NCI-H2196 (cell line): Measurements from ENCODE around the gene YAF2.
"Not testable (repeated sequence)": the region's sequence is repeated elsewhere in the genome, so short reads cannot be mapped to it uniquely, and the experiment has no call there.

Experiments
- DNase-seq: peaks from one replicate; lab custom pipeline; 2025; ENCODE audit not compliant: unreplicated experiment; lab: John Stamatoyannopoulos, UW

The YAF2 gene

DNA sequence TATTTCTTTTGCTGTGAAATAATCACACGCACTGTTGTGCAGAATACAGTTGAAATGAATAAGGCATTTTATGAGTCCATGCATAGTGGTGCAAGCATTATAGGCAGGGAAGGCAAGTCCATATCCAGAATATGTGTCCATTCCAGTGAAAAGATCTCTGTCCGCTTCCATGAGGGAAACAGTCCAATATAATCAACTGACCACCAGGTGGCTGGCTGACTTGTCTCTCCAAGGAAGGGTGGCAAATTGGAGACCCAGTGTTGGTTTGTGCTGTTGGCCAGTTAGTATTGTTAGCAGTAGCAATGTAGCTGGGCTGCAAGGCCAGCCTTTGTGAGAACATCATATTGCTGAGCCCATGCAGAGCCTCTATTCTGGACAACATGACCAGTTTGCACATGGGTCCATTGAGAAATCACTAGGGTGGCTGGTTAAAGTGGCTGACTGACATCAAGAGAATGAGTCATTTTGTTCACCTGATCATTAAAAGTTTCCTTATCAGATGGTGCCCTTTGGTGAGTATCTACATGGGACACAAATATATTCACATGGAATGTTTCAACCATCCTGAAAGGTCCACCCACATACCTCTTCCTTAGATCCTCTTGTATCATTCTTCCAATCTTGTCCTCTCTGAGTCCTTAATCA lies 17.3 kb upstream of the YAF2 start:
- DNase-seq = no peak

DNA sequence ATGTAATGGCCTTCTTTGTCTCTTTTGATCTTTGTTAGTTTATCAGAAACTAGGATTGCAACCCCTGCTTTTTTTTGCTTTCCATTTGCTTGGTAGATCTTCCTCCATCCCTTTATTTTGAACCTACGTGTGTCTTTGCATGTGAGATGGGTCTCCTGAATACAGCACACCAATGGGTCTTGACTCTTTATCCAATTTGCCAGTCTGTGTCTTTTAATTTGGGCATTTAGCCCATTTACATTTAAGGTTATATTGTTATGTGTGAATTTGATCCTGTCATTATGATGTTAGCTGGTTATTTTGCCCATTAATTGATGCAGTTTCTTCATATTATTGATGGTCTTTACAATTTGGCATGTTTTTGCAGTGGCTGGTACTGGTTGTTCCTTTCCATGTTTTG lies 14.6 kb upstream of the YAF2 start:
- DNase-seq = not testable (repeated sequence)

DNA sequence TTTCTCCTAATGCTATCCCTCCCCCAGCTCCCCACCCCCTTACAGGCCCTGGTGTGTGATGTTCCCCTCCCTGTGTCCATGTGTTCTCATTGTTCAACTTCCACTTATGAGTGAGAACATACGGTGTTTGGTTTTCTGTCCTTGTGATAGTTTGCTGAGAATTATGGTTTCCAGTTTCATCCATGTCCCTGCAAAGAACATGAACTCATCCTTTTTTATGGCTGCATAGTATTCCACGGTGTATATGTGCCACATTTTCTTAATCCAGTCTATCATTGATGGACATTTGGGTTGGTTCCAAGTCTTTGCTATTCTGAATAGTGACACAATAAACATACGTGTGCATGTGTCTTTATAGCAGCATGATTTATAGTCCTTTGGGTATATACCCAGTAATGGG lies 11.0 kb upstream of the YAF2 start:
- not testable (repeated sequence) for DNase-seq

DNA sequence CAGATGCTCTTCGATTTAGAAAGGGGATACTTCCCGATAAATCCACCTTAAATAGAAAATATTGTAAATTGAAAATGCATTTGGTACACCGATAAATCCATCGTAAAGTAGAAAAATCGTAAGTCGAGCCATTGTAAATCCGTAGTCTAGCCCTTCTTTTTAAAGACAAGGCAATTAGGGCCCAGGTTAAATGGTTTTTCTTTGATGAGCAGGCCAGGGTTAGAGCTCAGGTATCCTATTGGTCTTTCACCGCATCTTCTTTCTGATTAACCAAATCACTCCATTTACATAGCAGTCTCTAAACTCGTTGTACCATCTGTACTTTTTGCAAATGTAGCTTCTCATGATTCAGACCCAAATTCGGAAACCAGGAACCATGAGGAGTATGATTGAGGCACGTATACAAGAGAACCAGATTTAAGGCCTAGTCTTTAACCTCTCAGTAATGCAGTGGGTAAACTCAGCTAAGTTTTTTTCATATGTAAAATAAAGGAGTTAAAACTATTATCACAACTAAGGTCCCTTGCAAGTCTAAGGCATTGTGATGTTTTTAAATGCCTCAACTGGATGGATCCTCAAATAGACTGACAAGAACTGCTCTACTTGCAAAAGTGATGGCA lies 2.2 kb upstream of the YAF2 start:
- DNase-seq = no peak

DNA sequence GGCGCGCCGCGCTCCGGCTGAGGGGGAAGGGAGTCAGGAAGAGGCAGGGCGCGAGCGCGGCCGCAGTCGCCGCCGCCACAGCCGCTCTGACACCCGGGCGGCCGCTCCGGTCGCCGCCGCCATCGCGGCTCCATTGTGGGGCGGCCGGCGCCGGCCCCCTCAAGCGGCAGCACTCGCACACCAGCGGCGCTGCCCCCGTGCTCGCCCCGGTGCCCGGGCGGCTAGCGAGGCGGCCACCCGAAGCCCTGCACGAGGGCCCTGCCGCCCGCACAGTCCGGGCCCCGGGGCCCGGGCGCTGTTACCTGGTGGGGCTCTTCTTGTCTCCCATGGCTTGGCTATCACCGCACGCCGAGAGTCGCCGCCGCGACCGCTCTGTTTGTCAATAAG lies 202 bp downstream of the YAF2 start:
- no peak for DNase-seq

DNA sequence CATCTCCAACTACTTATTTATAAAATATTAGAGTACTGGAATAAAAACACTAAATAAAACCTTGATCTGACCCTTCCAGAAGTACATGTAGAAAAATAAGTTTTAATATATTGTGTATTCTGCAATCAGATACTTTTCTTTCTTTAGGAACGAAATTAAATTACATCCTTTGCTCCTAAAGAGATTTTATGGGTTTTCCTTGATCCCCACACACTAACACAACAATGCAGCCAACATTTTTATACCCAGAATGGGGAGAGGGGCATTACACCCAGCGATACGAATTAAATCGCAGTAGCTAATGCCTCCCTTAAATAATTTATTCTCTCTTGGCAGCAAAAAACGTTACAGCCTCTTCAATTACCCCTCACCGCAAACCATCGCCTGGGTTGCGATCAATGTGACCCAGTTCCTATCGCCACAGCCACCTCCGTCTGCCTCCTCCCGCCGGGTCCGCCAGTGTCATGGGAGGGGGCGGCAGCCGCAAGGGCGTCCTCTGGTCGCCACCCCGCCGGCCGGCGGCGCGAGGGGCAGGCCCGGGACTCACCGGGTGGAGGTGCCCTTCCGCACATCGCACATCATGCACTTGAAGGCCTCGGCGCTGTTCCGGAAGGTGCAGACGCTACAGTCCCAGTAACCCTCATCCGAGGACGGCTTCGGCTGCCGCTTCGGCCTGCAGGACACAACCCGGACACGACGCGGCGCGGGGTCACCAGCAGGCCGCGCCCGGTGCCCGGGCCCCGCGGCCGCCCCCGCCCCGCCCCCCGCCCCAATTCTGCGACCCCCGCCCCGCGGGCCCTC lies 796 bp downstream of the YAF2 start:
- peak; percentile 68 for DNase-seq

DNA sequence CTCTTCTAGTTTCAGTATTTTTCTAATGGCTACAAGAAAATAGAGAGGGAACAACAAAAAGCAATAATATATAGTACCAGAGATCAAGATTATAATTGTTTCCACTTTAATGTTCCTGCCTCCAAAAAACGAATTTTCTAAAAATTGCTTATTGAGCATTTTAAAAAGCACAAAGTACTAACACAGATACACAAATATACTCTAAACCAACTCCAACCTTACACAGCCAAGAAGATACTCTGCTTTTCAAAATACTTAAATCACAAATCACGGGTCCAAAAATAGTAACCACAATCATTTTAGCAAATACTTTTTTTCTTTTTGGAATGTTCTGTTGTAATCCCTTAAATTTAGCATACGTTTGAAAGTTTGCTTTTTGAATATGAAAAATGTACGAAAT lies 2.0 kb downstream of the YAF2 start:
- no peak for DNase-seq

DNA sequence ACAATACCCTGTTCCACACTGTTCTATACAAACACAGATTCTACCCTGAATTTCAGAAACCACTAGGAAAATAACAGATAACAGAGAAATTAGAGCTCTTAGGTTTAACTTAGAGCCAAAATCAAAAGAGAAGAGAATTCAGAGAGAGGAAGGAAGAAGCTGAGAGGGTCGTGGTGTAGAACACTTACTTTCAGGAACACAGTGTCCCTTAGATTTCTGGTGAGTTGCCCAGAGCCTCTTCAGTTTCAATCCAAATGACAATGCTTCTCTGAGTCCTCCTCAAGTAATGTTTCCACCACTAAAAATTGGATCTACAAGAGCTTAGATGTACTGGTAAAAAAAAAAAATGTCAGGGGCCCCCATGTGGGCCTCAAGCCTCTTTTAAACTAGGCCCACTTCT lies 2.6 kb downstream of the YAF2 start:
- peak; percentile 5 for DNase-seq

DNA sequence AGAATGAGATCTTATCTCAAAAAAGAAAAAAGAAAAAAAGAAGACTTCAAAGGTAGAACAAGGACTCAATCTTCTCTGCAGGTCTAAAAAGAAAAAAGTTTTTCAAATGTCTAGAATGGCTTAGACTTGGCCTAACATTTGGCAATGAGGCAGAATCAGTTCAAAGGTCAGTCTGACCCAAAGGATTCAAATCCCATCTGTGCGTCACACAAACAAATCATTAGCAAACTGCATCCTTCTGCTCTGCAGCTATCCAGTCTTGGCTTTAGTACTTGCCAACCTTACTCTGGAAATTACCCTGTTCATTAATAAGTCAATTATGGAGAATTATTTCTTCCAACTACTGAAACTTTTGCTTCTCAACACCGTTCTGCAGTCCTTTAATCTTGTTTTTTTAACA lies 3.1 kb downstream of the YAF2 start:
- DNase-seq = no peak

DNA sequence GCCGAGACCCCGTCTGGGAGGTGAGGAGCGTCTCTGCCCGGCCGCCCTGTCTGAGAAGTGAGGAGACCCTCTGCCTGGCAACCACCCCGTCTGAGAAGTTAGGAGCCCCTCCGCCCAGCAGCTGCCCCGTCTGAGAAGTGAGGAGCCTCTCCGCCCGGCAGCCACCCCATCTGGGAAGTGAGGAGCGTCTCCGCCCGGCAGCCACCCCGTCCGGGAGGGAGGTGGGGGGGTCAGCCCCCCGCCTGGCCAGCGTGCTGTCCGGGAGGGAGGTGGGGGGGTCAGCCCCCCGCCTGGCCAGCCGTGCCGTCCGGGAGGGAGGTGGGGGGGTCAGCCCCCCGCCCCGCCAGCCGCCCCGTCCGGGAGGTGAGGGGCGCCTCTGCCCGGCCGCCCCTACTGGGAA lies 10.5 kb downstream of the YAF2 start:
- not testable (repeated sequence) for DNase-seq

DNA sequence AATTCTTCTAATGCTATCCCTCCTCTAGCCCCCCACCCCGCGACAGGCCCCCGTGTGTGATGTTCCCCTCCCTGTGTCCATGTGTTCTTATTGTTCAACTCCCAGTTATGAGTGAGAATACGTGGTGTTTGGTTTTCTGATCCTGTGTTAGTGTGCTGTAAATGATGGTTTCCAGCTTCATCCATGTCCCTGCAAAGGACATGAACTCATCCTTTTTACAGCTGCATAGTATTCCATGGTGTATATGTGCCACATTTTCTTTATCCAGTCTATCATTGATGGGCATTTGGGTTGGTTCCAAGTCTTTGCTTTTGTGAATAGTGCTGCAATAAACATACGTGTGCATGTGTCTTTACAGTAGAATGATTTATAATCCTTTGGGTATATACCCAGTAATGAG lies 13.5 kb downstream of the YAF2 start:
- DNase-seq = not testable (repeated sequence)

DNA sequence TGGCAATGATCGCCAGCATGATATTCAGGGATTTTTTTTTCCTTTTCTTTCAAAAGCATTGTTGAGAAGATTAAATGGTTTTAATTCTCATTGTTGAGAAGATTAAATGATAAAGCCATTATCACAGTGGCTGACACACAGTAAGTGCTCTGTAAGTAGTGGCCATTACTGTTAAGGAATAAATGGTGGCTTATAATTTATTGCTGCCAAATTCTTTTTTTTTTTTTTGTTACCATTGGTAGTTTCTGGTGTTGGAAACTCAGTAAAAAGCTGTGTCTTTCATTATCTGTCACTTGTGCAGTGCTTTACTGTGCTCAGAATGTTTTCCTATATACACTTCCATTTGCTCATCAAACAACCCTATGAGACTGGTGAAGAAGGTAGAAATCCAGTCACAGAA lies 15.3 kb downstream of the YAF2 start:
- DNase-seq = no peak

DNA sequence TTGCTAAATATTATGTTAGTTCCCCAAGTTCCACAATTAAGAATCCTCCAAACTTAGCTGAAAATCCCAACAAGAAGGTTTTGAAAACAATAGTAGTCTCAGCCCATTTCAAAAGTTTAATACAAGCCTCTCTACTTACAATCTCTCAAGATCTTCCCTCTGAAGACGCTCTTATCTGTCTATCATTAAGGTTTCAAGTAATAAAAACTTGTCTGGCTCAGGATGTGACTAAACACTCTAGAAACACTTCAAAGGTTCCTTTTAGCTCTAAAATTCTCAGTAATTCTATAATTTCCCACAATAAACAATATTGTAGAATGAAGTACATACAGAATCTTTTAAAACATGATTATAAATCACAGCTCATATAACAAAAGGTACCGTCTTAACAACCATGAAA lies 16.3 kb downstream of the YAF2 start:
- DNase-seq = no peak

DNA sequence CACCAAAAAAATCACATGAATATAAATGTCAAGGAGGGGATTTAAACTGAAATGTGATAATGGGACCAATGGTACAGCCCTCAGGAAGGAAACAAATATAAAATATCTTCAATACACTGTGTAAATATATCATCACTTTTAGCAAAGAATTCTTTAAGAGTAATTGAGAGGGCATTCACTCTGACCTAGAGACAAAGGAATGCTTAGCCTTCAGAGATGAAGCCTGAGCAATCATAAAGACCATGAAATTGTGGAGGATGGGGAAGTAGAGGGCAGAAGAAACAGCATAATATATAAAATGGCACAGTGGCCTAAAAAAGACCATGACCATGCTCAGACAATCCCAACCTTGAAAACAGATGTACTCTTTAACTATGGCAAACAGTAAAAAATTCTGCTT lies 20.4 kb downstream of the YAF2 start:
- DNase-seq = no peak

DNA sequence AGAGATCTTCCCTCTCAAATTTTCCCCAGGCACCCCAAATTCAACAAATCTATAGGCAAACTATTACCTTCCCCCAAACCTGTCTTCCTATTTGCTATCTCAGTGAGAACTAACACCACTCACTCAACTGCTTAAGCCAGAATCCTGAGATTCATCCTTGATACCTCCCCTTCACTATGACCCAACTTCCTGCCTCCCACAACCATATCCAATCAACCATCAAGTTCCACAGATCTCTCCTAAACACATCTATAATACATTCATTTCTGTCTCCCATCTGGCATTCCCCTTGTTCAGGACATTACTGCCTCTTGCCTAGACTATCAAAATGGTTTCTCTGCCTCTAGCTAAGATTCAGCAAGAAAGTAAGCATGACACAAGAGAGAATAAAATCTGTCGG lies 21.3 kb downstream of the YAF2 start:
- no peak for DNase-seq

DNA sequence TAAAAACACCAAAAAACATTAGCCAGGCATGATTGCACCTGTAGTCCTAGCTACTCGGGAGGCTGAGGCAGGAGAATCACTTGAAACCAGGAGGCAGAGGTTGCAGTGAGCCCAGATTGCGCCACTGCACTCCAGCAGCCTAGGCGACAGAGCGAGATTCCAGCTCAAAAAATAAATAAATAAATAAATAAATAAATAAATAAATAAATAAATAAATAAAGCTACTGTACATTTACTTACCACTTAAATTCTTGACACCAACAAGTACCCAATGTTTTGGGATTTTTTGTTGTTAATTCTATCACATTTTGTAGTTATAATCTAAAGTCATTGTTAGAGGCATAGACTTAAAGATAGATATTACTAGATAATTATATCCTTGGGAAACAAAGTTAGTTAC lies 22.3 kb downstream of the YAF2 start:
- DNase-seq = not testable (repeated sequence)

DNA sequence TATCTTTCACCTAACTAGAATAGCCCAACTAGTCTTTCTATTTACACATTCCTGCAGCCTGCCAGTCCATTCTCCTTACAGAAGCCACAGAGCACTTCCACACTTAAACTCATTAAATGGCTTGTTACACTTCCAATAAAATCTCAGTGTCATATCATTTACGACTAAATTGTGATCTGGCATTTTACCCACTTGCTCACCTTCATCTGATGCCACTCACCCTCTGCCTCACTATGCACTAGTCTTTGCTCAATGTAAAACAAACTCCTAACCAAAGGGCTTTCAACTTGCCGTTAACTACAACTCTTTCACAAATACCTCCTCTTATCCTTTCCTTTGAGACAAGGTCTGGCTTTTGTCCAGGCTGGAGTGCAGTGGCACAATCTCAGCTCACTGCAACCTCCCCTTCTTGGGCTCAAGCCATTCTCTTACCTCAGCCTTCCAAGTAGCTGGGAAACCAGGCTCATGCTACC lies 24.1 kb downstream of the YAF2 start:
- DNase-seq = peak; percentile 33

DNA sequence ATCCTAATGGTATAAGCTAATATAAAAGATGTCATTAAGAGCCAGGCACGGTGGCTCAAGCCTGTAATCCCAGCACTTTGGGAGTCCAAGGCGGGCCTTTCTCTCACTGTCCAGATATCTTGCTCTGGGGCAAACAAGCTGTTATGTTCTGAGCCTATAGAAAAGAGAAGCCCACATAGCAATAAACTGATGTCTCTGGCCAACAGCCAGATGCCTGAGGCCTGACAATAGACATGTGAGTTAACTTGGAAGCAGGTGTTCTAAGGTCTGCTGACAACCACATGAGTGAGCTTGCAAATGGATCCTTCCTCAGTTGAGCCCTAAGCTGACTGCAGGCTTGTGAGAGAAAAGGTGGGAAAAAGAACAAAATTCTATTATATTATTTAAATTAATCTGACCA lies 25.0 kb downstream of the YAF2 start:
- DNase-seq = peak; percentile 50

DNA sequence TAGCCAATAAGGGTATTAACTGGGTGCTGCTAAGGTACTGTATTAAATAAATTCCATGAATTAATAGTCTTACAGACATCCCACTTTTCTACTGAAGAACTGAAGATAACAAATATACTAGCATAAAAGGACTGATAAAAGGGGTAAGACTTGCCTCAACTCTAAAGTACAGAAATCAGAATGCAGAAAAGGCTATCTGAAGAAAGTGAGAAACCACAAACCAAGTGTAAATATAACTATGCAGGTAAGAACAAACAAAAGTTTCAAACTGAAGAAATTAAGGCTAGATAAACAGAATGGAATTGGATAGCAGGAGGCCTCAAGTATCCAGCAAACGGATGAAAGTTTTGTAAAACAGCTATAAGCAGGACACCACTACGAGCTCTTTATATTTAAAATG lies 29.5 kb downstream of the YAF2 start:
- DNase-seq = no peak

DNA sequence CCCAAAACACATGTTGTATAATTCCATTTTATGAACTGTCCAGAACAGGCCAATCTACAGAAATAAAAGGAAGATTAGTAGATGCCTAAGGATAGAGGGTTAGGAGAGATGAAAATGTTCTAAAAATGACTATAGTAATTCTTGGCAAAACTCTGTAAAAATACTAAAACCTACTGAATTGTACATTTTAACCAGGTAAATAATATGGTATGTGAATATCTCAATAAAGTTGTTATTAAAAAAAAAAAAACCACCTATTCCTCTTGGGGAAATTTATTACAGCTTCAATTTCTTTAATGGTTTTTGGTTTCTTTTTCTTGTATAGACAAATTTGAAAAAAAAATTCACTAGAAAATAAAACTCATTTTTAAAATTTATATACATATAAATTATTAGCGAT lies 33.2 kb downstream of the YAF2 start:
- no peak for DNase-seq

DNA sequence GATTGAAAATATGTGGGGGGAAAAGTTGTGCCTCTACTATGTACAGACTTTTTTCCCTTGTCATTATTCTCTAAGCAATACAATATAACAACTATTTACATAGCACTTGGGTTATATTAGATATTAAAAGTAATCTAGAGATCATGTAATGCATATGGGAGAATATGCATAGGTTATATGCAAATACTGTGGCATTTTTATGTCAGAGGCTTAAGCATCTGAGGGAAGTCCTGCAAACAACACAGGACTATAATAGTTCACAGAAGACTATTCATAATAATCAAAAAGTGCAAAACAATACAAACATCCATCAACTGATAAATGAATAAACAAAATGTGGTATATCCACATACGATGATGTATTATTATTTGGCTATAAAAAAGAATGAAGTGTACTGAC lies 33.7 kb downstream of the YAF2 start:
- no peak for DNase-seq

DNA sequence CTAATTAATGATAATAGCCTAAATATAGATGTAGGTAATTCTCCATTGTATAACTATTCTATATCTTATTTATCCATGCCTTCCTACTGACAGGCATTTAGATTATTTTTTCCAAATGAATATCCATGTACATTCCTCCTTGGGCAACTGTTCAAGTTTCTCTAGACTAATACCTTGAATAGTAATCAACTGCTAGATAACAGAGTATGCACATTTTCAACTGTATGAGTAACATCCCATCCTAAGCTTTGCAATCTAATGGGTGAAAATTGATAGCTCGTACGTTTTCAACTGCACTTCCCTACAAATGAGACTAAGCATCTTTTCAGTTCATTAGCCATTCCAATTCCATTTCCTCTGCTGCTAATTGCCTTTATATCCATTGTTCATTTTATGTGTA lies 37.0 kb downstream of the YAF2 start:
- no peak for DNase-seq
